HG02571 (cell line): ENCODE data around the gene GNPTG.
A peak's percentile ranks its signal among the peaks of the same experiment; 100 is the strongest.

Experiments used
- ATAC-seq: cut with Tn5 transposase; IDR thresholded peaks from one replicate; pipeline ENCODE4 v1.9.1; 2021; ENCODE audit warnings: mild to moderate bottlenecking, moderate library complexity; ENCODE audit not compliant: unreplicated experiment

Gene GNPTG

GRCh38 chr16:1351582-1352362 is at the start of gene GNPTG, which contains the start of gene TSR3:
Gene GNPTG (plus strand): TSS chr16:1351931. CDS start chr16:1351966, 35 bp downstream.
Gene TSR3 (minus strand): TSS chr16:1351878. CDS start chr16:1351804, 74 bp downstream.
- peak; percentile 64 for ATAC-seq

DNA sequence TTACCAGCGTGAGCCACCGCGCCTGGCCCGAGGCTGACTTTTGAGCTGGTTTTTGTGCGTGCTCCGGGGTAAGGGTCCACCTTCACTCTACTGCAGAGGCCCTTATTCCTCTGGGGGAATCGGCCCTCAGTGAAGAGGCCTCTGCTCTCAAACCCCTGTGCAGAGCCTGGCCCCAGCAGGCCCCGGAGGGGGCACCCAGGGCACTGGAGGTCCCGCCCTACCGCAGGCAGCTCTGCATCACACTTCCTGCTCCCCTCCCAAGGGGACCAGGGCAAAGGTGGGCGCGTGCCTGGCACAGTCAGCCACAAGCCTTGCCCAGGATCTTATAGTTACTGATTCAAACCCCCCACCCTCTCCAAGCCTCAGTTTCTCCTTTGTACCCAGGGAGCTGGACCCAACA is 45.9 kb upstream of the GNPTG start:
- ATAC-seq, result no peak

GRCh38 chr16:1306334-1306733 is 45.4 kb upstream of the GNPTG start:
- no peak for ATAC-seq

DNA sequence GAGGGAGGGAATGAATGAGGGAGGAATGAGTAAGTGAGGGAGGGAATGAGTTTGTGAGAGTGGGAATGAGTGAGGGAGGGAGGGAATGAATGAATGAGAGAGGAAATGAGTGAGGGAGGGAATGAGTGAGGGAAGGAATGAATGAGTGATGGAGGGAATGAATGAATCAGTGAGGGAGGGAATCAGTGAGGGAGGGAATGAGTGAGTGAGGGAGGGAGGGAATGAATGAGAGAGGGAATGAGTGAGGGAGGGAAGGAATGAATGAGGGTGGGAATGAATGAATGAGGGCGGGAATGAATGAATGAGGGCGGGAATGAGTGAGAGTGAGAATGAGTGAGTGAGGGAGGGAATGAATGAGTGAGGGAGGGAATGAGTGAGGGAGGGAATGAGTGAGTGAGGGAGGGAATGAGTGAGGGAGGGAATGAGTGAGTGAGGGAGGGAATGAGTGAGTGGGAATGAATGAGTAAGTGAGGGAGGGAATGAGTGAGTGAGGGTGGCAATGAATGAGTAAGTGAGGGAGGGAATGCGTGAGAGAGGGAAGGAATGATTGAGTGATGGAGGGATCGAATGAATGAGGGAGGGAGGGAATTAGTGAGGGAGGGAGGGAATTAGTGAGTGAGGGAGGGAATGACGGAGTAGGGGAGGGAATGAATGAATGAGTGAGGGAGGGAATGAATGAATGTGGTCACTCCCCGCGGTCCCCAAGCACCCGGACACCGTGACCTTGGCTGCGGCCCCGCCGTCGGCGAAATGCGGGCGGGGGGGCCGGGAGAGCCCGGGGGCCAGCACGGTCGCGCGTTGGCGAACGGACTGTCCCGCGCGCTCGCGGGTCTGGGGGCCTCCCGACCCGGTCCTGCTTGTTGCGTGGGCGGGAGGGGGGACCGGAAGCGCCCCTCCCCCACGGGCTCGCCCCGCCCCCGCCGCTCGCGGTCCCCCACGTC is 43.4 kb upstream of the GNPTG start:
- no peak for ATAC-seq

GRCh38 chr16:1308977-1309885 is 42.5 kb upstream of the GNPTG start, which contains the start of gene UBE2I:
Gene UBE2I (plus strand): TSS chr16:1309636. CDS start chr16:1314031, 4,395 bp downstream.
- ATAC-seq, result peak; percentile 52

GRCh38 chr16:1309888-1310831 is 41.6 kb upstream of the GNPTG start:
- peak; percentile 12 for ATAC-seq

DNA sequence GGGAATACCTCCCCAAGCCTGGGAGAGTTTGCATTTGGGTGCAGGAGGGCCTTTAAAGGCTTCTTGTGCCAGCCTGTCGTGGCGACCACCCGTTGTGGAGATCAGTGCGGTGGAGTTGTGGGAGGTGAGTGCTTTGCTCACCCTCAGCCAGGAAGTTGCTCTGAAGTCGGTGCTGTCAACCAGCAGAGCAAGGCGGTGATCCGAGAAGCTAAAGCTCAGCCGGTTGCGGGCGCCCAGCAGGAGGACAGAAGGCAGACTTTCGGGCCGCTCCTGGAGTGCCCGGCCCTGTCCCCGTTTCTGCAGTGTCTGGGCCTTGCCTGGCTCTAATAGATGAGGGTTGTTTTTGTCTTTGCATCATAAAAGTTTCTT is 40.9 kb upstream of the GNPTG start:
- no peak for ATAC-seq

DNA sequence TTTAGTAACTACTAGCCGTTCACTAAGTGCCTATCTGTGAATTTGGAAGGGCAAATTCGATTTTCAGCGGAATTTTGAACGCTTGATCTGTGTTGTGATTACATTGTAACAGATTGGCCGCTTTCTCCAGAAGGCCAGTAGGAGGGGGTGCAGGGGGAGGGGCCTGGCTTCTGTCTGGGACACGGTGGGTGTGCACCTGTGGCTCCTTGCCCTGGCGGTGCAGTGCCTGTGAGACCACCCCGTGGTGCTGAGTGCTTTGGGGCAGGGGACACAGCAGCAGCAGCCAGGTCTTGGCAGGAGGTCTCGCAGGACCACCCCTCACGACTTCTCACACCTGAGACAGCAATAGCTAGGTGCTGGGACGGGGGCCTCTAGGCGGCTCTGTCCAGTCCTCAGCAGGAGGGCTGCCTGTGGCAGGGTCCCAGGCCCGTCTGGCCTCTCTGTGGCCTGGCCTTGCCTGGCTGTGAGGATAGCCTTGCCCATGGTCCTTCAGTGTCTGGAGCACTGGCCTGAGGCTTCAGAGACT is 40.5 kb upstream of the GNPTG start:
- no peak for ATAC-seq

DNA sequence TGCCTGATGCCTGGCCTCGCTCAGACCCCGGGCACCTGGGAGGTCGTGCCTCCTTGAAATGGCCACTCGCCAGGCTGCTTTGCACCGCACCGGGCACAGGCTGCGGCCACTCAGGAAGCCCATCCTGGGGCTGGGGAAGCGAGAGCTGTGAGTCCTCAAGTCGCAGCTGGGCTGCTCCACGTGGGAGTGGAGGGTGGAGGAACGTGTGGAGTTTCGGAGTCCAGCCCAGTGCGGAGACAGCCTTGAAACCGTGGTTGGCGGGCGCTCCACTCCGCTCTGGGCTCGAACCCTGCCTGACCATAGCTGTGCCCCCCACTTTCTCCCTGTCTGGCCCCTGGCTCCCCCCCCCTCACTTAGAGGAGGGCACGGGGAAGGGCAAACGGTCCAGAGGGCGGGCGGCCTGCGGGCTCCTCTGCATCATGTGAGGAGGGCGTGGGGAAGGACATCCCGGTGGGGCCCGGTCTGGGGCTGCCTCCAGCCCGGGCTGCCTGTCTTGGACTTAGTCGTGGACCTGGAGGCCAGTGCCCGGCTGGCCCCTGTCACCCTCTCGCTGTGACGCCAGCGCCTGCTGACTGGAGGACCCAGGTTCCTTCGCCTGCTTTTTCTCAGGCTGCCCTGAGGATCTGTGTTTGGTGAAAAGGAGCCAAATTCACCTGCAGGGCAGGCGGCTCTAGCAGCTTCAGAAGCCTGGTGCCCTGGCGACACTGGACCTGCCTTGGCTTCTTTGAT is 39.8 kb upstream of the GNPTG start:
- no peak for ATAC-seq

GRCh38 chr16:1312467-1312816 is 39.3 kb upstream of the GNPTG start:
- no peak for ATAC-seq

- ATAC-seq, result no peak
These were observed 38.8 kb upstream of the GNPTG start for GRCh38 chr16:1312903-1313302.

- no peak for ATAC-seq
These were observed 37.9 kb upstream of the GNPTG start for GRCh38 chr16:1313721-1314369.

DNA sequence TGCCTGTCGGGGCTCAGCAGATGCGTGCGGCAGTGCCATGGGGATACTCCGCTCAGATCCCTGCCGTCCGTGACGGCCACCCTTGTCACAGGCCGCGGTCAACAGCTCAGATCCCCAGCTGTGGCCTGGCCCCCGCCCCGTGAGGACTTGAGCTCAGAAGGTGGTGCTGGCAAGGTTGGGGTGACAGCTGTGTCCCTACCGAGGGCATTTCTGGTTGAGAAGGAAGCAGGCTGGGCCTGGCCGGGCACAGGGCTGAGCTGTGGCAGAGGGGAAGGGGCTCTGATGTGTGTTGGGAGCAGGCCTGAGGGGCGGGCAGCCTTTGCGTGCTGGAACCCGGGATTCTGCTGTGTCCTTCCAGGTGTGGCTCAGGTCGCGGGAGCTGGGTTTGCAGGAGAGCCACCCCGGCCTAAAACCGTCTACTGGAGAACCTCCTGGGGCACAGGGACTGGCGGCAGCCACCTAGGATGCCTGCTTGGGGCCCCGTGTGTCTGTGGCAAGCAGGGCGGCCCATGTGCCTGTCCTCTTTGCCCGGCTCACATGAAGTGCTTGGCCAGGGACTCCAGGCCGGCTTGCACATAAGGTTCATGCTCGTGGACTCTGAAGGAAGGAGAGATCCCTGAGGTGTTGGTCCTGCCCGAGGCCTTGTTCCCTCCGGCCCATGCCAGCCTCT is 37.2 kb upstream of the GNPTG start:
- no peak for ATAC-seq

- no peak for ATAC-seq
These were observed 36.4 kb upstream of the GNPTG start for GRCh38 chr16:1315081-1316032.

DNA sequence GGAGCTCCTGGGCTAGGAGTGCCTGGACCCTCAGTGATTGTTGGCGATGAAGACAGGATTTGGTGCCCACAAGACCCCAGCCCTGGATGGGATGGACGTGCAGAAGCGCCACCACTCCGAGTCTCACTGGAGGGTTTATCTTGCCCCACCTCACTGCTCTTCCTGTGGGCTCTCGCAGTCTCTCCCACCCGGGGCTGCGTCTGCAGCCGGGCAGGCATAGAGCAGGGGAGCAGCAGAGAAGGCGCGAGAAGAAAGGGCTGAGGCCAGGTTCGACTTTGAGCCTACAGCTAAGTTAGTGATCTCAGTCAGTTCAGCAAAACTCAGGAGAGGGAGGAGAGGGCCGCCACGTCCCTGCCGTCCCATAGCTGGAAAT is 35.7 kb upstream of the GNPTG start:
- no peak for ATAC-seq

DNA sequence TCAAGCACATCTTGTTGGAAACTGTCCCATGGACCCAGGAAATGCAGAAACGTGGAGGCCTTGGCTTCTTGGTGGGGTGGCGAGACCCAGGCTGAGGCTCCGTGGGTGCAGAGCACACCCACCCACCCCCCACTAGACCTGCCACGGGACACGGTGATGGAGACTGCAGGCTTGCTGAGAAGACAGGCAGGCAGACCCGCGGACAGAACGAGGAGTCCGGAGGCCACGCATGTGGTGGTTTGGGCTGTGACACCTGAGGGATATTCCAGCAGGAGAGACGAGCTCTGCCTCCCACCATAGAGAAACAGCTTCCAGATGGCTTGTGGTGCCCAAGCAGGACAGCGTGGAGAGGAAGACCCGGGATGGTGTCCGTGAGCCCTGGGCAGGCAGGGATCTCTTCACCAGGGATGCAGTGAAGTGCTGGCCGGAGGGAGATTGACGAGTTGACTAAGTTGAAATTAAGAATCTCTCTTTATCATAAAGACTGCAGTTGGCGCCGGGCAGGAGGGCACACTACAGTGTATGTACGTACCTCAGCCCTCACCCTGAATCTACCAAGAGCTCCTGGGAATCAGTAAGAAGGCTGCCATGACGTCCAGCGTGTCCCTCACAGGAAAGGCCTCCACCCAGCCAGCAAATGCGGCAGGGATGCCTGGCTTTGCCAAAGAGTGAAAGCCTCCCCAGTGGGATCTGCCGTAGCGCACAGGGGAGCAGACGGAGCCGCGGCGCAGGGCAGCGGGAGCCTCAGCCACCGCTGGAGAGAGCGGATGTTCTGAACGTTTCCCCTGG is 34.1 kb upstream of the GNPTG start:
- ATAC-seq, result no peak
